Transverse colon (tissue), 4 donors: ENCODE results near the gene MEGF8. TPM values are rescaled to one million over a fixed set of nuclear protein-coding genes. Genes with fewer than 3 reads are reported as not detected.

ENCODE experiments used
- DNase-seq: peaks from one replicate; pipeline ENCODE4 v3.0.0-alpha.2; 2019
- H3K27ac ChIP-seq, 4 donors: fragments of 200-600 bp; sonication (generic); 2 replicates each; pipeline ENCODE4 v1.5.1; 2016 to 2018; ENCODE audit warnings: inconsistent platforms in 4 of 4
- H3K27me3 ChIP-seq: fragments of 200-600 bp; sonication (generic); 2 replicates; pipeline ENCODE4 v1.5.1; 2017; ENCODE audit warnings: inconsistent platforms
- H3K36me3 ChIP-seq, 4 donors: fragments of 200-600 bp; sonication (generic); 2 replicates each; pipeline ENCODE4 v1.5.1; 2017 to 2019; ENCODE audit warnings: inconsistent platforms in 4 of 4
- H3K4me1 ChIP-seq, 4 donors: fragments of 200-600 bp; sonication (generic); 2 replicates each; pipeline ENCODE4 v1.5.1; 2017 to 2020; ENCODE audit warnings: inconsistent platforms in 4 of 4
- H3K4me3 ChIP-seq, 4 donors: fragments of 200-600 bp; sonication (generic); 1 replicate in 1 of 4; 2 replicates in 3 of 4; pipeline versions ENCODE4 v1.5.1 to v1.6.1; 2017 to 2019; ENCODE audit warnings: inconsistent platforms in 4 of 4
- H3K9me3 ChIP-seq, 2 donors: fragments of 200-600 bp; sonication (generic); 2 replicates each; pipeline ENCODE4 v1.5.1; 2017 to 2019; ENCODE audit warnings: inconsistent platforms in 2 of 2
- EP300 ChIP-seq: sonication (generic); formaldehyde crosslinking; IDR thresholded peaks from one replicate; pipeline ENCODE4 v1.6.1; 2017; ENCODE audit warnings: antibody characterized with exemption, low read depth
- POLR2A ChIP-seq: fragments of 450-650 bp; IDR thresholded peaks from one replicate; pipeline ENCODE4 v1.6.1; 2016; ENCODE audit warnings: antibody characterized with exemption, mild to moderate bottlenecking, moderate library complexity
- POLR2AphosphoS5 ChIP-seq, 3 donors: sonication (generic); formaldehyde crosslinking; IDR thresholded peaks; one replicate each; pipeline ENCODE4 v1.6.1; 2016; ENCODE audit warnings: antibody characterized with exemption in 3 of 3
- WGBS, 2 donors: methylation state at CpG; one replicate each; pipeline ENCODE4 v1.1.5; 2018; ENCODE audit warnings: low coverage in 1 of 2; 5-methylcytosine and 5-hydroxymethylcytosine counted together
- in situ Hi-C, 4 donors: fragments of 200-750 bp; cut with MboI; loops; one replicate each; pipeline versions ENCODE4 v1.15.0 to v1.15.1; 2017; ENCODE audit warnings: low sequenced_read_pairs in 3 of 4, low pct_ligation_motif_present in 1 of 4, low pct_unique_long_range_greater_than_20kb in 1 of 4
- intact Hi-C: fragments of 100-400 bp; cut with DNase I; formaldehyde crosslinking; loops from one replicate; pipeline ENCODE4 v1.15.1; 2023; ENCODE audit warnings: low total_unique reads
- total RNA-seq, 4 donors: library from RNA; depleted of rRNA; stranded (reverse); fragments of >200 nt; gene quantifications; one replicate each; pipeline ENCODE4 v1.1.0, GENCODE V29; 2016
- TF ChIP-seq, protein P1 (sequence below), 5 experiments: fragments of 200-600 bp in 3 of 5; fragments of 450-650 bp in 2 of 5; sonication (generic) in 3 of 5; IDR thresholded peaks; 1 replicate in 2 of 5; 2 replicates in 3 of 5; pipeline ENCODE4 v1.5.1; 2016 to 2017; ENCODE audit warnings: antibody characterized with exemption in 5 of 5, inconsistent platforms in 3 of 5, mild to moderate bottlenecking in 2 of 5, moderate library complexity in 1 of 5

Gene MEGF8
- total RNA-seq, 4 donors from 2014 or later = 15.3 to 40.4 (median 22.8) TPM

DNA sequence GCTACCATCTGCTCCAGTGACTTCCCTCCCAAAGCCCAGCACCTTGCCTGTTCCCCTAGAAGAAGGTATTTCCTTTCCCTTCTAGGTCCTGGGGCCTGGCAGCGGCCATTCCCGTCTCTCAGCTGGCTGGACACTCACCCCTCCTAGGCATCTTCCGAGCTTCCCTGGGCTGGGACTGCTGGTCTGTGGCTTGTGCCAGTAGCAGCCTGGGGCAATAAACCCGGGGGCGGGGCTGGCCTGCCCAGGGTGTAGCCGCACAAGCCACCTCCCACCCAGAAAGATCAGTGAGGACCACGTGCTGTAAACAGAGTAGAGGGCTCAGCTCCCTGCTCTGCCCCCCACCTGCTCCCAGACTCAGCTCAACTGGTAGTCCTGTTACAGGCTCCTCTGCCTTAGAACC, 86.8 kb downstream of the MEGF8 start:
- H3K4me3 ChIP-seq = no peak overlapping the region
- no peaks in the 10 kb centered on the region for H3K27me3 ChIP-seq
- DNase-seq = peak; percentile 81
- TF ChIP-seq POLR2A = no peak
- TF ChIP-seq EP300 = no peak
- TF ChIP-seq, protein P1, sequence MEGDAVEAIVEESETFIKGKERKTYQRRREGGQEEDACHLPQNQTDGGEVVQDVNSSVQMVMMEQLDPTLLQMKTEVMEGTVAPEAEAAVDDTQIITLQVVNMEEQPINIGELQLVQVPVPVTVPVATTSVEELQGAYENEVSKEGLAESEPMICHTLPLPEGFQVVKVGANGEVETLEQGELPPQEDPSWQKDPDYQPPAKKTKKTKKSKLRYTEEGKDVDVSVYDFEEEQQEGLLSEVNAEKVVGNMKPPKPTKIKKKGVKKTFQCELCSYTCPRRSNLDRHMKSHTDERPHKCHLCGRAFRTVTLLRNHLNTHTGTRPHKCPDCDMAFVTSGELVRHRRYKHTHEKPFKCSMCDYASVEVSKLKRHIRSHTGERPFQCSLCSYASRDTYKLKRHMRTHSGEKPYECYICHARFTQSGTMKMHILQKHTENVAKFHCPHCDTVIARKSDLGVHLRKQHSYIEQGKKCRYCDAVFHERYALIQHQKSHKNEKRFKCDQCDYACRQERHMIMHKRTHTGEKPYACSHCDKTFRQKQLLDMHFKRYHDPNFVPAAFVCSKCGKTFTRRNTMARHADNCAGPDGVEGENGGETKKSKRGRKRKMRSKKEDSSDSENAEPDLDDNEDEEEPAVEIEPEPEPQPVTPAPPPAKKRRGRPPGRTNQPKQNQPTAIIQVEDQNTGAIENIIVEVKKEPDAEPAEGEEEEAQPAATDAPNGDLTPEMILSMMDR (IDR thresholded peaks at IDR 0.05) = no peak
- TF ChIP-seq POLR2AphosphoS5 (IDR thresholded peaks at IDR 0.05) = no peak
- intact Hi-C loops = no loop called here
- in situ Hi-C loops = no loop called here
- H3K36me3 ChIP-seq = no peaks in the 10 kb centered on the region
- H3K9me3 ChIP-seq = no peaks in the 10 kb centered on the region
- no peak overlapping the region for H3K27ac ChIP-seq
- peaks cover 0 to 14% (median 3%) of the 10 kb centered on the region in 4 donors for H3K4me1 ChIP-seq
- WGBS, 2 donors = 54% methylated on average over 6 of the region's 7 CpGs; no CpG with 5 or more reads in 1 of the 2 donors

GRCh38 chr19:42412661-42413076, 87.2 kb downstream of the MEGF8 start:
- in situ Hi-C loops = no loop called here

GRCh38 chr19:42419309-42419708, 93.9 kb downstream of the MEGF8 start:
- no peak overlapping the region for H3K27ac ChIP-seq
- H3K9me3 ChIP-seq = no peaks in the 10 kb centered on the region
- in situ Hi-C loops (no loop called here), intact Hi-C loops (no loop called here)
- 31 to 64% methylated on average over 3 to 6 of the region's 6 CpGs for WGBS, 2 donors
- no peaks in the 10 kb centered on the region for H3K27me3 ChIP-seq
- no peak overlapping the region for H3K4me3 ChIP-seq
- peaks cover 5 to 24% (median 18%) of the 10 kb centered on the region in 4 donors for H3K4me1 ChIP-seq
- TF ChIP-seq, protein P1 (IDR thresholded peaks at IDR 0.05) = no peak
- no peak for DNase-seq
- H3K36me3 ChIP-seq = no peaks in the 10 kb centered on the region

More at GRCh38 chr19:42412661-42413076, 87.2 kb downstream of the MEGF8 start:
- Histone ChIP-seq H3K36me3 (no peaks in the 10 kb centered on the region), H3K9me3 (no peaks in the 10 kb centered on the region), H3K27ac (no peak overlapping the region), H3K27me3 (no peaks in the 10 kb centered on the region), H3K4me1 (peaks cover 0 to 14% (median 3%) of the 10 kb centered on the region in 4 donors), H3K4me3 (no peak overlapping the region)
- DNase-seq = no peak
- intact Hi-C loops = no loop called here
- TF ChIP-seq POLR2AphosphoS5 (IDR thresholded peaks at IDR 0.05) (no peak), EP300 (no peak), POLR2A (no peak)
- TF ChIP-seq, protein P1 (IDR thresholded peaks at IDR 0.05) = no peak
- 72% methylated on average over 4 of the region's 4 CpGs; no CpG with 5 or more reads in 1 of the 2 donors for WGBS, 2 donors

DNA sequence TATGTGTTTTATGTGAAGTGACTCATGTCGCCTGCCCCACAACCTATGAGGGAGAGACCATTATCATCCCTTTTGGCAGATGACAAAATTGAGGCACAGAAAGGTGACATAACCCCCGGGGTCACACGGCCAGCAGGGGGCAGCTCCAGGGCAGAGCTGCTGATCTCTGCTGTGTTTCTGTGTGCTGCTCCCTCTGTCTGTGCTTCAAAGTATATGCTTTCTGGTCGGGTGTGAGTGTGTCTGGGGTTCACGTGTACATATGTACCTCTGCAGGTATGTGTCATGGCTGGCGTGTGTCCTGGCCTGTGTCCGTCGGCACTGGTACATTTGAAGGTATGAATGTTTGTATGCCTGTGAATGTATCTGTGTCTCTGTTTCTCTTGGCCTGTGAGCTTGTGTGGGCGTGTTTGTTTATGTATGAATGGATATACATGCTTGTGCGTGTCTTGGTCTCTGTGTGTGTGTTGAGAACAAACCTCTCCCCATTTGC, 94.7 kb downstream of the MEGF8 start:
- Histone ChIP-seq H3K27ac (no peak overlapping the region), H3K27me3 (no peaks in the 10 kb centered on the region), H3K4me1 (peaks cover 5 to 24% (median 18%) of the 10 kb centered on the region in 4 donors), H3K4me3 (no peak overlapping the region), H3K9me3 (no peaks in the 10 kb centered on the region), H3K36me3 (no peaks in the 10 kb centered on the region)
- WGBS, 2 donors = 29 to 67% methylated on average over 1 to 10 of the region's 10 CpGs
- no peak for TF ChIP-seq POLR2A
- TF ChIP-seq, protein P1 (IDR thresholded peaks at IDR 0.05) = peak; percentile 54 to 70 (median 61)
- in situ Hi-C loops (no loop called here), intact Hi-C loops (no loop called here)
- DNase-seq = peak; percentile 64
